Activated CD8-positive, alpha-beta memory T cell treated with anti-CD3 and anti-CD28 coated beads, Interleukin-2, amount 50 U/mL, for 1 hour (primary cell): ENCODE data around the gene PTCH2.
"Not testable (repeated sequence)": the region's sequence is repeated elsewhere in the genome, so short reads cannot be mapped to it uniquely, and the experiment has no call there.

Experiments used
- DNase-seq: peaks from one replicate; pipeline ENCODE4 v3.0.0-alpha.2; 2020; ENCODE audit errors: extremely low read depth

Gene PTCH2

GRCh38 chr1:44819196-44819607 lies 23.9 kb downstream of the PTCH2 start:
- DNase-seq, result no peak

- DNase-seq, result no peak
Observed at GRCh38 chr1:44817771-44818495, 25.1 kb downstream of the PTCH2 start.

GRCh38 chr1:44817307-44817706 lies 25.7 kb downstream of the PTCH2 start:
- no peak for DNase-seq

GRCh38 chr1:44815926-44816325 lies 27.1 kb downstream of the PTCH2 start:
- DNase-seq, result not testable (repeated sequence)

GRCh38 chr1:44812822-44813543 lies 30.1 kb downstream of the PTCH2 start:
- DNase-seq, result no peak

- no peak for DNase-seq
Observed at GRCh38 chr1:44811234-44811633, 31.8 kb downstream of the PTCH2 start.

- not testable (repeated sequence) for DNase-seq
Observed at GRCh38 chr1:44810762-44811105, 32.3 kb downstream of the PTCH2 start.

- DNase-seq, result no peak
Observed at GRCh38 chr1:44810101-44810761, 32.8 kb downstream of the PTCH2 start.

- DNase-seq, result peak; percentile 87
Observed at GRCh38 chr1:44808938-44809917, 33.8 kb downstream of the PTCH2 start.

GRCh38 chr1:44808063-44808937 lies 34.8 kb downstream of the PTCH2 start, which contains the start of gene BTBD19:
Gene BTBD19 (plus strand): TSS chr1:44808523. CDS start chr1:44808821, 298 bp downstream.
- no peak for DNase-seq

GRCh38 chr1:44807364-44808062 lies 35.5 kb downstream of the PTCH2 start:
- DNase-seq, result peak; percentile 96

- no peak for DNase-seq
Observed at GRCh38 chr1:44806704-44807363, 36.2 kb downstream of the PTCH2 start, which contains the start of gene DYNLT4. Gene DYNLT4 (minus strand): TSS chr1:44807351. CDS start chr1:44806668, 683 bp downstream.

- DNase-seq, result no peak
Observed at GRCh38 chr1:44806025-44806703, 36.9 kb downstream of the PTCH2 start.

GRCh38 chr1:44805311-44806024 lies 37.6 kb downstream of the PTCH2 start:
- no peak for DNase-seq

GRCh38 chr1:44803312-44804095 lies 39.5 kb downstream of the PTCH2 start:
- DNase-seq, result no peak

- no peak for DNase-seq
Observed at GRCh38 chr1:44803062-44803311, 40.1 kb downstream of the PTCH2 start.

GRCh38 chr1:44802306-44803061 lies 40.6 kb downstream of the PTCH2 start:
- no peak for DNase-seq
